ENCODE data around the gene EVI5L.

- no peak for TF ChIP-seq CTCF (IDR thresholded peaks at IDR 0.05)
- no peak for TF ChIP-seq EP300 (IDR thresholded peaks at IDR 0.05)
- no peak for TF ChIP-seq POLR2A (IDR thresholded peaks at IDR 0.05)
Measured at GRCh38 chr19:7914099-7914498, 84.1 kb downstream of the EVI5L start.

Data from tibial nerve (tissue), 4 donors.